Cerebellar cortex (tissue), 1 donor: Measurements from ENCODE around the gene BORA.
"Not testable (repeated sequence)": the region's sequence is repeated elsewhere in the genome, so short reads cannot be mapped to it uniquely, and the experiment has no call there.

Experiments used
- DNase-seq: peaks from one replicate; pipeline ENCODE4 v3.0.0-alpha.2; 2015; ENCODE audit warnings: low spot score

BORA gene

DNA sequence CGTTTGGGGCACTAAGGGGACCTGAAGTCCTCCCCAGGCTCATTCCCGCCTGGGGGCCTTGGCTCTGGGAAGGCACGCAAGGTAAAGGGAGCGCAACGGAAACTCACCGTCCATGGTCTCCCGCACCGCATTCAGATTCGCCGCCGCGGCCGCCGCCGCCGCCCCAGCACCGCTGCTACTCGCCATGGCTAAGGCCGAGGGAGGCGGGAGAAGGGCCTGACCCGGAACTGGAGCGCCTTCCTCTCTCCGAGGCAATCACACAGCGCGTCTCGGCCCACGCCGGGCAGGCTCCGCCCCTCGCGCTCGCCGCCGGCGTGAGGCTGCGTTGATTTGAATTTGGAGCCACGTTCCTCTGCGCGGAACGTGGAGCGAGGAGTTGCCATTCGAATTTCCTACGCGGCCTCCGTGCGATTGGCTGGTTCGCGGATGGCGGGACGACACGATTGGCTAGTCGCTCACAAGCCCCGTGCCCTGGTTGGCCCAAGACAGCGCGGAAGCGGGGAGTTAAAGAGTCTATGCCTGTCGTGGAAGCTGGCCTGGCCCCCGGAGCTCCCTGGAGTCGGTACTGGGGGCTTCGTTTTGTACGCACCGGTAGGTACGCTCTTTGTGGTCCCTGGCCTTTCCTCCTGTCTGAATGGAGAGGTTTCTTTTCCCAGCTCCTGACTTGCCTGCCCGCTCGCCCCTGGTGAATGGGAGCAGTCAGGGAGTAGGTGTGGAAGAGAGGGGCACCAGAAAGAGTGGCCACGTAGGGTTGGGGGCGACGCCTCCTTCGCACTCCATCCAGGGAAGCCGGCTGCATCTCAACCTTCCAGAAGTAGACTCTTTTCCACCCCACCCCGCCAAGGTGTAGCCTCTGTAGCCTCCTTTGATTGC, at the start of gene BORA, which contains the start of gene MZT1:
Gene BORA (plus strand): TSS at position 507 of the 873 bp plus-strand sequence. CDS start 1,018 bp downstream, outside the sequence.
Gene MZT1 (minus strand): TSS at position 213 of the 873 bp plus-strand sequence. CDS start 27 bp downstream, at position 186.
- peak; percentile 97 for DNase-seq

DNA sequence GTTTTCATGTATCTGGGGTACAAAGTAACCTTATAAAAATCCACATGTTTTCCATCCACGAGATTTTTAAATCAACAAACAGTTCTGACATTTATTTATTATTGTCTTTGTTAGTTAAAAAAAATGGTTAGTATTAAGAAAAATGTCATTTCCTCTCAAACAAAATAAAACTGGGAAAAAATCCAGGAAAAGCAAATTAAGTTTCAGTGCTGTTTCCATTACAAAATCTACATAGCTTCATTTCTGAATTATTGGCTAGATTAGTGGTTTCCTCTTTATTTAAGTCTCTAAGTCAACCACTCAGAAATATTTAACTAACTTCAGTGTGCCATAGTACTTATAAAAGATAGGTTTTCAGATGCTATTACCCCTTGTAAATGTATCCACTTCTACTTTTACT, 49.4 kb upstream of the BORA start:
- DNase-seq = no peak

DNA sequence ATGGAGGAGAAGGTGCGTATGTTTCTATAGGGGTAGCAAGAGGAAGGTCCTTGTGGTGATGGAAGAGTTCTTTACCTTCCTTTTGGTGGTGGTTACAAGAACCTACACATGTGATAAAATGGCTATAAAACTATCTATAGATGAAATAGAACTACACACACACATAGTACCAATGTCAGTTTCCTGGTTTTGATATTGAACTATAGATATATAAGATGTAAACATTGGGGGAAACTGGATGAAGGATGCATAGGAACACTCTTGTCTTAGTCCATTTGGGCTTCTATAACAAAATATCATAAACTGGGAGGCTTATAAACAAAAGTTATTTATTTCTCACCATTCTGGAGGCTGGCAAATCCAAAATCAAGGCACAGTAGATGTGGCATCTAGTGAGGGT, 47.4 kb upstream of the BORA start:
- DNase-seq = no peak

GRCh38 chr13:72686766-72687165, 41.0 kb upstream of the BORA start:
- DNase-seq = no peak

- DNase-seq = no peak
Measured at GRCh38 chr13:72689181-72689696, 38.5 kb upstream of the BORA start.

- no peak for DNase-seq
Measured at GRCh38 chr13:72692884-72693514, 34.7 kb upstream of the BORA start.

DNA sequence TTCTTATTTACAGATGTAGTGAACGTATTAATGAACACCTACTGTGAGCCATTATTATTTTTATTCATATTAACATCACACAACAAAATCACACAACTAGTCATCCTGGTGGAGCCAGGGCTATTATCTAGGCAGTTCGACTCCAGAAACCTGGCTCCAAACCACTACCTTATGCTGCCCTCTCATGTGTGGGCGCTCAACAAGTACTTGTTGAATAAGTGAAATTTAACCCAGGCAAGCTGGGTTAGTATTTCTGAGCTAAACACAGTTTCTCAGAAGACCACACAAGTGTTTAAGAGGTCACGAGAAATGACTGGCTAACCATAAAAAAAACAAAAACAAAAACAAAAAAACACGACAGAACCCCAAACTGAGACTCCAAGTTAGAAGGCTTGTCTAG, 33.9 kb upstream of the BORA start:
- no peak for DNase-seq

DNA sequence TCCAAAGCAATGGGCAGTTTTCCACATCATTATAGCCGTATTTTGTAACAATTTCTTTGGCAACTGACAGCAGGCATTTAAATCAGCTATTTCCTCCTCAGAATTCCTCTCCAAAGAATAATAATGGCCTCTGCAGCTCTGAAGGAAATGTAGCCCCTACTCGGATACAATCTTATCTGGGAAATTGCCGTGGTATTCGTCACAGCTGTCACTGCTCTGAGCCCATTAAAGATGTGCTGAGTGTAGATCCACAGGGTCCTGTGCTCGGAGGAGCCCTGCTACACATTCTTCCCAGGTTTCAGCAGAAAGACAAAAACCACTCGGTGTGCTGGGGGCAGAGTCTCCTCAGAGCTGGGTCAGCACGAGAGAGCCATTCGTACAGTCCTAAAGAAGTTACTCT, 33.4 kb upstream of the BORA start:
- DNase-seq = no peak

GRCh38 chr13:72696579-72696978, 31.1 kb upstream of the BORA start:
- DNase-seq = peak; percentile 34

- no peak for DNase-seq
Measured at GRCh38 chr13:72698164-72698563, 29.6 kb upstream of the BORA start.

GRCh38 chr13:72700509-72700908, 27.2 kb upstream of the BORA start:
- no peak for DNase-seq

- no peak for DNase-seq
Measured at GRCh38 chr13:72716776-72717175, 10.9 kb upstream of the BORA start.

- DNase-seq = not testable (repeated sequence)
Measured at GRCh38 chr13:72726185-72726584, 1.5 kb upstream of the BORA start.

DNA sequence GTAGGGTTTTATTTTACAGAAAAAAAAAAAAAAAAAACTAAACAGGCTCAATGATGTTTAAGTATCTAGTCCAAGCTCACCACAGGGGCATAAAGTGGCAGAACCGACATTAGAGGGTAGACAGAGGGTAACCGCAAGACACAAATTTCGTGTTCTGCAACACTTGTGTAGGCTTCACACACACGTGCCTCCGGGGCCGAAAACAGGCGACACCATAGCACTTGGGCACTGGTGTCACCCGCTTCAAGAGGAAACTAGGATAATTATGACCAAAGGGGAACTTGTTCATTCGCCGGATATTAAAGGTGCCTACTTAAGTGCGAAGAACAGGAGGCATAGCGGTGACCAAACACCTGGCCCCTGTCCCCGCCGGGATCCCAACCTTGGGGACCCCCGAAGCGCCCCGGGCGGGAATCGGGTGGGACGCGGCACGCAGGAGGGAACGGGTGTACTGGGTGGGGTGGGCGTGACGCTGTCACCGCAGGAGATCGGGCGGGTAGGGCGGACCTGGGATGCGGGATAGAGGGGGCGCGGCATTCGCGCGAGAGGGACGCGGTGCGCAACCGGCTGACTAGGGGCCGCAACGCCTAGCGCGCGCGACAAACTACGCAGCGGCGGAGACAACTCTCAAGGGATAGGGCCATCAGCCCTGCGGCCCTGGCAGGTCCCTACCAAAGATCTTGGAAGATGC, 852 bp upstream of the BORA start:
- peak; percentile 14 for DNase-seq

GRCh38 chr13:72728290-72728605, 525 bp downstream of the BORA start:
- DNase-seq = no peak

- no peak for DNase-seq
Measured at GRCh38 chr13:72737033-72737432, 9.3 kb downstream of the BORA start.

GRCh38 chr13:72740015-72740414, 12.3 kb downstream of the BORA start:
- no peak for DNase-seq

- DNase-seq = no peak
Measured at GRCh38 chr13:72745260-72745659, 17.5 kb downstream of the BORA start.

- no peak for DNase-seq
Measured at GRCh38 chr13:72751220-72751619, 23.5 kb downstream of the BORA start.

DNA sequence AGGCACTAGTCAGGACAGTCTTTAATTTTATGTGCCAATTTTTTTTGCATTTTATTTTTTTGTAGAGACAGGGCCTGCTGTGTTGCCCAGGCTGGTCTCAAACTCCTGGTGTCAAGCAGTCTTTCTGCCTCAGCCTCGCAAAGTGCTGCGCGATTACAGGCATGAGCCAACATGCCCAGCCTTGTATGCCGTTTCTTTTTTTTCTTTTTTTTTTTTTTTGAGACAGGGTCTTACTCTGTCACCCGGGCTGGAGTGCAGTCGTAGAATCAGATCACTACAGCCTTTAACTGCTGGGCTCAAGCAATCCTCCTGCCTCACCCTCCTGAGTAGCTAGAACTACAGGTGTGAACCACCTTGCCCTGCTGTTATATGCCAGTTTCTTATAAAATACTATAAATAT, 26.4 kb downstream of the BORA start:
- DNase-seq = no peak

DNA sequence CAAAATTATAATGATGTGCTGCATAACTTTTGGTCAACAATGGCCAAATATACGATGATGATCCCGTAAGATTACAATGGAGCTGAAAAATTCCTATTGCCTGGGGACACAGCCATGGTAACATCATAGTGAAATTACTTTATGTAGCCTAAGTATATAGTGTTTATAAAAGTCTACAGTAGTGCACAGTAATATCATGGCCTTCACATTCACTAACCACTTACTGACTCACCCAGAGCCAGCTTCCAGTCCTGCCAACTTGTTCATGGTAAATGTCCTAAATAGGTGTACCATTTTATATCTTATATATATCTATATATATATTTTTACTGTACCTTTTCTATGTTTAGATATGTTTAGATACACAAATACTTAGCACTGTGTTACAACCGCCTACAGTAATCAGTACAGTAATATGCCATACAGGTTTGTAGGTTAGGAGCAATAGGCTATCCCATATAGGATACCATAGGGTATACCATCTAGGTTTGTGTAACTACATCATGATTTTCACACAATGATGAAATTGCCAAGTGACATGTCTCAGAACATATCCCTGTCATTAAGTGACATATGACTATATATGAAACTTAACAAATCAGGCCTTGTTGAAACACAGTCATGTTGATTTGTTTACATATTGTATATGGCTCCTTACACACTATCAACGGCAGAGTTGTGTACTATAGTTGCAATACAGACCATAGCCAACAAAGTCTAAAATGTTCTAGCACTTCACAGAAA, 30.2 kb downstream of the BORA start:
- DNase-seq = no peak

DNA sequence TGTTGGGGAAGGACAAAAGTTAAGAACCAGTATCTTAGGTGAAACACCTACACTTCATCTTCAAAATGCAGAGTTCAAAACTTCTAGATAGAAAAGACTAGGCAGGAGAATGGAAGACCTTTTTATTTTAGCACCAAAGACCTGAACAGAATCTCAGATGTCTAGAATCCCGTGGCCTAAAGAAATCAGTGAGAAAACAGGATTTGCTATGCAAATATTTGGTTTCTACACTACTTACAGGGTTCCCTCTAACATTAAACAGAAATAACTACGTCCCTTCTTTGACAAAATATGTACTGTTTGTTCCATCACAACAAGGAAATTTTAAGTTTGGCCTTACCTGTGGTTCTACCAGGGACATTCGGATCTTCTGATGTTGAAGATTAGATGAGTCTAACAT, 32.5 kb downstream of the BORA start:
- no peak for DNase-seq
